Activated T-helper 1 cell treated with Interleukin-2 at 50 U/mL for 16 hours (primary cell): ENCODE data around the gene BFAR.
"Not testable (repeated sequence)": the region's sequence is repeated elsewhere in the genome, so short reads cannot be mapped to it uniquely, and the experiment has no call there.

Experiments
- DNase-seq: peaks from one replicate; pipeline ENCODE4 v3.0.0-alpha.2; 2020; ENCODE audit warnings: low read depth

Gene BFAR

DNA sequence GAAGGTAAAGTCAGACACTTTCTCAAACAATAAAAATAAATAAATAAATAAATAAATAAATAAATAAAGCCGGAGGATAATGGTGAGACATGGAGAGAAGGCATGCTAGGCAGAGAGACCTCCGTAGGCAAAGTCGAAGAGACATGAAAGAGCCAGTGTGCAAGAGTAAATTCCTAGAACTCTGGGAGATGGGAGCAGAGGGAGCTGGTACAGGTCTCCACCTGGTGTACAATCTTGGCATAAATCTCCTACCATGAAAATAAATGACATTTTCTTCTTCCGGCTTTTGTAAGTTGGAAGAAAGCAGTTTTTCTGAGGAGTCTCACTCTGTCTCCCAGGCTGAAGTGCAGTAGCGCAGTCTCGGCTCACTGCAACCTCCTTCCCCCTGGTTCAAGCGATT, 69.1 kb downstream of the BFAR start:
- not testable (repeated sequence) for DNase-seq

GRCh38 chr16:14702672-14703071, 69.9 kb downstream of the BFAR start:
- DNase-seq = not testable (repeated sequence)

DNA sequence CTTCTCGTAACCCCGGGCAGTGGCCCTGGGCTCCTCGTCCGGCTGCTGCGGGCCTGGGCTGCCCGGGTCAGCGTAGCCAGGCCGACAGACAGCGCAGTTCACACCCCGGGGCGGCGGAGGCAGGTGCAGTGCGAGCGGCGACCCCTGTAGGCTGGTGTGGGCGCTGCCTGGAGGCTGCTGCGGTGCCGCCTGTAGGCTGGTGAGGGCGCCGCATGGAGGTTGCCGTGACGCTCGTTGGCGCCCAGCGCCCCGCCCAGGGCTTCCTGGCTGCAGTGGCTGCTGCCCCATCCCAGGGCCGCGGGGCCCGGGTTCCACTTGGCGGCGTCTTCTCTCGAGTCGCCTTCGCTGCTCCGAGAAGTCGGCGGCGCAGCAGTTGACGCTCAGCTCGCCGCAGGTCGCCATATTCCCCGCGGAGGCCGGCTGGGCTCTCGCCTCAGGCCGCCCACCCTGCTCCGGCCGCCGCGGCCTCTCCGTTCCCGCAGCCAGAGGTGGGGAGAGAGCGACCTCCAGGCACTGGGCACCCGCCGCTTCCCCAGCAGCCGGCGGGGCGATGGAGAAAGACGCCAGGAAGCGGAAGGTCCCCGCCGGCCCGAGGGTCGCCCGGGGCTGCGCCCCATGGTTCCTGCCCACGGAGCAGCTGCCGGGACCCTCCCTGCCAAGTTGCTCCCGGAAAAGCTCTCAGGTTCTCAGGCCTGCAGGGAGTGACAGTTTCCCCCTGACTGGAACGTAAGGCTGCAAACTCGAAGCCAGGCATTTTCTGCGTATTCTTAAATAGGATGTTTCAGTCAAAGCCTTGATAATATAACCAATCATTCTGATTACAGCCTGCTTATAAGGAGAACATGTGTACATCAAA, 70.6 kb downstream of the BFAR start, which contains the start of gene NPIPA3:
Gene NPIPA3, plus strand, starts transcription at position 256 of the 856 bp plus-strand sequence. CDS start 5,533 bp downstream, outside the sequence.
- DNase-seq = not testable (repeated sequence)
